HG03045 (cell line): ENCODE data around the gene ZFYVE19.
"Not testable (repeated sequence)": the region's sequence is repeated elsewhere in the genome, so short reads cannot be mapped to it uniquely, and the experiment has no call there.

Source experiments
- ATAC-seq: cut with Tn5 transposase; IDR thresholded peaks from one replicate; pipeline ENCODE4 v1.9.1; 2021; ENCODE audit warnings: mild to moderate bottlenecking, moderate library complexity; ENCODE audit not compliant: unreplicated experiment

ZFYVE19 gene

DNA sequence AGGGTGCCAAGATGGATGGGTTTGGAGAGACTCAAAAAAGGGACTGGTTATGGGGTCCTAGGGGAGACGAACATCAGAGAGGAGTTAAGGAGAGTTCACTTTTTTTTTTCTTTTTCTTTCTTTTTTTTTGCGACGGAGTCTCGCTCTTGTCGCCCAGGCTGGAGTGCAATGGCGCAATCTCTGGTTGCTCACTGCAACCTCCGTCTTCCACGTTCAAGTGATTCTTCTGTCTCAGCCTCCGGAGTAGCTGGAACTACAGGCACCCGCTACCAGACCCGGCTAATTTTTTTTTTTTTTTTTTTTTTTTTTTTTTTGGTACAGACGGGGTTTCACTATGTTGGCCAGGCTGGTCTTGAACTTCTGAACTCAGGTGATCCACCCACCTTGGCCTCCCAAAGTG is 38.1 kb downstream of the ZFYVE19 start:
- ATAC-seq, result no peak

GRCh38 chr15:40845511-40846284 is 38.8 kb downstream of the ZFYVE19 start:
- no peak for ATAC-seq

DNA sequence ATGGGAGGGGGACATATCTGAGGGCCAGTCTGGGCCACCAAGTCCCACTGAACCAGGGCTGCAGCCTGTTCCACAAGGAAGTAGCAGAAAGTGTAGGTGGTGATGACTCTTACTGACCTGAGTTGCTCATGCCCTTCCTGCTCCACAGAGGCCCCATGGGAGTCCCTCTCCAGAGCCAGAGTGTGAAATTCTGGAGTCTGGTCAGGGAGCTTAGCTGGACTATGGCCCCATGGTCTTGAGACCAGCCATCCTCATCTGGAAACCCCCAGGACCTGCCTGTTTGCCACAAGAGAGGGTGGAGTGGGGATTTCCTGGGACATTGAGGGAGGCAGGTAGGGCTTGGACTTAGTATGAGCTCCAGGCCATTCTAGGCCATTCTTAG is 39.9 kb downstream of the ZFYVE19 start:
- peak; percentile 17 for ATAC-seq

DNA sequence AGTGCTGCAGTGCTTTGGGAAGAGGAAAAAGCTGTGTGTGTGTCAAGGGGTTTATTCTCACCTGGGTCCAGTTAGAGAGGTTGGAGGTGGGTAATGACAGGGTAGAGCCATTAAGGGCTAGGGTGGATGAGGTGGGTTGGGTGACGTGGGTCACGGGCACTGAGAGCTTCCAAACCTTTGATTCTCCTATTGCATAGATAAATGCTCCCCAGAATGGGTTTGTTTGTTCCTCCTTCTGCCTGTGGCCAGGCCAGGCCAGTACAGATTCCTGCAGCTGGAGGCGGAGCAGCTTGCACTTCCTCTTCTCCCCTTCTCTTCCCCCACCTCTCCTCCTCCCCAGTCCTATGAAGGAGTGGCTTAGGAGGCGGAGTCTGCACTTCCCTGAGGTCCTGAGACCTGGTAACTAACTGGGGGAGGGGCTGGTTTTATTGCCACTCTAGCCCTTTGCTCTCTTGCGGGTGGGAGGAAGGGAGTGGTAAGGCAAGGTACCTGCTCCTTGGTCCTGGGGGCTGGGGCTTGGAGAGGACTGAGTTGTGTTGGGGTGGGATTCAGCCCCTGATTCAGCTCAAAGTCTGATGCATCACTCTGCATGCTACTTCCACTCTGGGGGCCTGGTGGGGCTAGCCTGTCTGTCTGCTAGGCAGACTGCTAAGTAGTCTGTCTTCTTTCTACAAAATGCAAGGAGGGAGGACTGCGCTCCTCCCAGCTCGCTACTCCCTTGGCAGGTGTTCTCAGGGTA is 40.5 kb downstream of the ZFYVE19 start:
- peak; percentile 54 for ATAC-seq

DNA sequence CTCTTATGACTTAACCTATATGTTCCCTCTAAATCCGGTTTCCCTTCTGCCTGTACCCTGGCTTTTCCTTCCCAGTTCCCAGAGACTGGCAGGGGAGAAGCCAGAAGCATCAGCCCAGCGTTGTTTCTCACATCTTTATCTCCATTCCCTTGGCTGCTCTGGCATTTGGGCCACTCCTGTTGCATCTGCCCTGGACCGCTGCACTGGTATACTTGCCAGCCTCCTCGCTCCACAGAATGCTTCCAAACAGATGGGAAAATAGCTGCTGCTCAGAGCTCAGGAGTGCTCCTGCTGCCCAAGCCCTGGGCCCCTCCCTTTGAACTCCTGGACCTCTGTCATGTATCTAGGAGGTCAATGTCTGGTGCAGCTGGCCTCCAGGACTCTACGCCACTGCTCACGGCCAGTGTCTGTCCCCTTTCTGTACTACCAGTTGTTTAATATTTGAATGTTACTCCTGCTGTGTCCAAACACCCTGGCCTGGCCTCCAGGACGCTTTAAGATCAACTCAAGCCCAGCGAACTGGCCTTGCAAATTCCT is 43.8 kb downstream of the ZFYVE19 start:
- no peak for ATAC-seq

DNA sequence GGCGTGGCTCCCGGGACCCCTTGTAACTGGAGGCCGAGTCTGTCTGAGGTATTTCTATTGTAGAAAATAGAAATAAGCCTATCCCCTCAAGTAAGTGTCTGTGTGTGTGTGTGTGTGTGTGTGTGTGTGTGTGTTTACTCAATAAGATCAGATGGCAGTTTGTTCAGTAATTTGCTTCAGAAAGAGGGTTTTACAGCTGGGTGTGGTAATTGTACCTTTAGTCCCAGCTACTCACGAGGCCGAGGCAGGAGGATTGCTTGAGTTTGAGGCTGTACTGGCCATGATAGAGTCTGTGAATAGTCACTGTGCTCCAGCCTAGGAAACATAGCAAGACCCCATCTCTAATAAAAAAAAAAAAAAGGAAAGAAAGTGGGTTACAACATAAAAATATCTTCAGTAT is 45.6 kb downstream of the ZFYVE19 start:
- ATAC-seq, result no peak

DNA sequence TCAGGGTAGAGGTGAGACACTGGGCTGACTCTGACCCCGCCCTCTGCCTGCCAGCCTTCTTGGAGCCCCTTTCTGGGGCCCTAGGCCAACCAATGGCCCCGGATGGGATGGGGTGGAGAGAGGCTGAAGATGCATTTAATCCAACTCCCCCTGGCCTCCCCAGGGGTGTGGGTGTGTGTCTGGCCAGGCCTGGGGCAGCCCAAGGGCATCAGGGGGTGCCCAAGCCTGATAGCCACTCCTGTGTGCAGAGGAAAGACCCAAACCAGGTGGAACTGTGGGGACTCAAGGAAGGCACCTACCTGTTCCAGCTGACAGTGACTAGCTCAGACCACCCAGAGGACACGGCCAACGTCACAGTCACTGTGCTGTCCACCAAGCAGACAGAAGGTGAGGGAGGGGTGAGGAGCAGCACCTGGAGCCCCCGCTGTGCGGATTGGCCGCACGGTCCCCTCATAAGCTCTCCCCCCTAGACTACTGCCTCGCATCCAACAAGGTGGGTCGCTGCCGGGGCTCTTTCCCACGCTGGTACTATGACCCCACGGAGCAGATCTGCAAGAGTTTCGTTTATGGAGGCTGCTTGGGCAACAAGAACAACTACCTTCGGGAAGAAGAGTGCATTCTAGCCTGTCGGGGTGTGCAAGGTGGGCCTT is 46.5 kb downstream of the ZFYVE19 start:
- no peak for ATAC-seq

- ATAC-seq, result no peak
These were observed 47.3 kb downstream of the ZFYVE19 start for GRCh38 chr15:40854161-40854560.

GRCh38 chr15:40855706-40856234 is 48.9 kb downstream of the ZFYVE19 start:
- ATAC-seq, result no peak

GRCh38 chr15:40856746-40857145 is 49.9 kb downstream of the ZFYVE19 start:
- ATAC-seq, result no peak

DNA sequence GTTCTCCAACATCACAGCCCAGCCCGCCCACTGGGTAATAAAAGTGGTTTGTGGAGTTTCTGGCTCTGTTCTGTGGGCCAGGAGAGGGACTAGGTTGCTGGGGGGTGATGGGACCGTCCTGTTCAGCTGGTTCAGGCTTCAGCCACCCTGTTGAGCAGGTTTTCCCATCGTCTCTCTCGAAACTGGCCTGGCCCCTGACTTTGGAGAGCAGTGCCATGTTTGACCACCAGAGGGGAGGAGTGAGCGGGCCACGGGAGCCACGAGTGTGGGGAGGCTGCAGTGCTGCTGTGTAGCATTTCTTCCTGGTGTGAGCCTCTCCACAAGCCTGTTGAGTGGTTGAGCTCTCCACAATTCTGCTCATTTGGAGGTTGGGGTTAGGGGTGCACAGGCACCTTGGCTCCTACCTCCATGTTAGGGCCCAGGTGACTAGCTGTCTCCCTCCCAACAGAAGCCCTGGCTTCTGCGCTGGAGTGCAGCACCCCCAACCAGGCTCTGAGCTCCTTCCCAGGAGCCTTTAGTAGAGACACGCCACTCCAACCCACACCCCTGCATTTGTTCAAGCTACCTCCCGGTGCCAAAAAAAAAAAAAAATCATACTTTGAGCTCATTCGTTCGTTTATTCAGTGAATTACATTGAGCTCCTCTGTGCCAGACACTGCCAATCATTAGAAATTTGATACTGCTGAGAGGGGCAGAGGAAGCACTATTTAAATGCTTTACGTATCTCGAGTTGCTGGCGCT is 50.9 kb downstream of the ZFYVE19 start:
- ATAC-seq, result peak; percentile 49

GRCh38 chr15:40858706-40859105 is 51.8 kb downstream of the ZFYVE19 start:
- no peak for ATAC-seq

DNA sequence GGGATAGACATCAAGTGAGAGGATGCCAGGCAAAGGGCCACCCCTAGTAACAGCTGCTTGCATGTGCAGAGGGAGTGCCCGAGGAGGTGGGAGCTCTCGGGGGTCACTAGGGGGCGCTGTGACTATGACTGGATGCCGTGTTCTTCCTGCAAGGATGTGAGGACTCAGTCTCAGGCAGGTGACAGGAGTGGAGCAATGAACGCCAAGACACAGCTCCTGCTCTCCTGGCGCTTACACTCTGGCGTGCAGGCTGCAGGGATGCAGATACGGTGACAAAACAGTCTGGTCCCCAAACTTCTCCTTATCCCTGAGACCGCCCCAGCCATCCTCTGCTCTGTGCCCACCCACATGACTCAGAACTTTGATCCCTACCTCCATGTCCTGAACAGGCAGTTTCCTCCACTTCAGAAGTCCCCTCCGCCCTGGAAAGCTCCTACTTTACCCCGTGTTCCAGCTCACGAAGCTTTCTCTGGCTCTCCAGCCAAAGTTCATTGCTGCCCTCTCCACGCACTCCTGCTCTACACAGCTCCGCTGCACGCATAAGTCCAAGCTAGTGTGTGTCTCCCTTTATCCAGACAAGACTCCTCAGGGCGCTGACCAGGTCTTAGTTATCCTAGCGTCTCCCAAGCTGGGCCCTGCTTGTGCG is 52.4 kb downstream of the ZFYVE19 start:
- ATAC-seq, result peak; percentile 66

GRCh38 chr15:40861147-40861546 is 54.3 kb downstream of the ZFYVE19 start:
- not testable (repeated sequence) for ATAC-seq

- no peak for ATAC-seq
These were observed 56.9 kb downstream of the ZFYVE19 start for GRCh38 chr15:40863660-40864270.
